T-cell (primary cell): ENCODE measurements around the gene HSD17B10. TPM values are rescaled to one million over a fixed set of nuclear protein-coding genes. Genes with fewer than 3 reads are reported as not detected.
A peak's percentile ranks its signal among the peaks of the same experiment; 100 is the strongest.

ENCODE experiments used
- ATAC-seq, 4 experiments: fragments of 200-7000 bp in 3 of 4; fragments of 150-1000 bp in 1 of 4; cut with Tn5 transposase; replicated peaks in 1 of 4; 1 replicate in 3 of 4; 2 replicates in 1 of 4; pipeline ENCODE4 v1.10.0; 2021; ENCODE audit warnings: moderate library complexity in 3 of 4, mild to moderate bottlenecking in 2 of 4, moderate number of reproducible peaks in 1 of 4
- CTCF ChIA-PET, 2 donors: fragments of 300-600 bp; sonication (Branson Sonifier 250); formaldehyde crosslinking; loops; one replicate each; lab custom pipeline; 2022; ENCODE audit warnings: antibody characterized with exemption in 2 of 2; lab: Charles Lee
- POLR2A ChIA-PET, 2 donors: fragments of 300-600 bp; sonication (Branson Sonifier 250); formaldehyde crosslinking; loops; one replicate each; lab custom pipeline; 2022; ENCODE audit warnings: antibody characterized with exemption in 2 of 2; lab: Charles Lee
- DNase-seq, 35 experiments: peaks; one replicate each; pipeline versions ENCODE4 v3.0.0 to v3.0.0-alpha.2; 2013 to 2023
- H3K27ac ChIP-seq: one replicate; pipeline ENCODE4 v1.5.1; 2013; ENCODE audit warnings: low read length
- H3K27me3 ChIP-seq, 2 experiments: replicated peaks in 1 of 2; 1 replicate in 1 of 2; 2 replicates in 1 of 2; pipeline versions ENCODE4 v1.6.1 to v1.7.0; 2013; ENCODE audit warnings: low read length in 1 of 2, mixed read lengths in 1 of 2; ENCODE audit not compliant: control insufficient read depth in 2 of 2, insufficient read depth in 2 of 2; ENCODE audit errors: extremely low read depth in 1 of 2
- H3K36me3 ChIP-seq, 2 donors: 1 replicate in 1 of 2; 2 replicates in 1 of 2; pipeline versions ENCODE4 v1.6.1 to v1.7.0; 2013; ENCODE audit warnings: low read length in 1 of 2; ENCODE audit not compliant: control insufficient read depth in 2 of 2, insufficient read depth in 1 of 2; ENCODE audit errors: extremely low read depth in 1 of 2
- H3K4me1 ChIP-seq, 2 experiments: 1 replicate in 1 of 2; 2 replicates in 1 of 2; pipeline versions ENCODE4 v1.6.1 to v1.7.0; 2013; ENCODE audit warnings: low read length in 2 of 2, mixed read lengths in 1 of 2; ENCODE audit not compliant: insufficient read depth in 2 of 2, control insufficient read depth in 1 of 2; ENCODE audit errors: extremely low read depth in 1 of 2
- H3K4me3 ChIP-seq, 2 donors: 1 replicate in 1 of 2; 2 replicates in 1 of 2; pipeline versions ENCODE4 v1.5.1 to v1.7.0; 2013; ENCODE audit warnings: mild to moderate bottlenecking in 2 of 2, low read length in 1 of 2, moderate library complexity in 1 of 2; ENCODE audit not compliant: control insufficient read depth in 1 of 2; ENCODE audit errors: extremely low read depth in 1 of 2
- H3K9me3 ChIP-seq: 2 replicates; pipeline ENCODE4 v1.7.0; 2013
- H3K27ac Mint-ChIP-seq, 2 donors: one replicate each; pipeline ENCODE4 v1.8.0; 2020 to 2021; ENCODE audit warnings: mild to moderate bottlenecking in 2 of 2, mixed read lengths in 2 of 2
- H3K27me3 Mint-ChIP-seq, 2 donors: one replicate each; pipeline ENCODE4 v1.8.0; 2021 to 2022; ENCODE audit warnings: mixed read lengths in 2 of 2
- H3K36me3 Mint-ChIP-seq: one replicate; pipeline ENCODE4 v1.8.0; 2021; ENCODE audit warnings: mixed read lengths
- H3K4me1 Mint-ChIP-seq, 3 donors: one replicate each; pipeline ENCODE4 v1.8.0; 2020 to 2022; ENCODE audit warnings: mixed read lengths in 3 of 3, mild to moderate bottlenecking in 1 of 3
- H3K4me3 Mint-ChIP-seq, 3 donors: one replicate each; pipeline ENCODE4 v1.8.0; 2020 to 2022; ENCODE audit warnings: mild to moderate bottlenecking in 3 of 3, mixed read lengths in 3 of 3, moderate library complexity in 3 of 3
- H3K9me3 Mint-ChIP-seq, 3 donors: one replicate each; pipeline ENCODE4 v1.8.0; 2020 to 2022; ENCODE audit warnings: mixed read lengths in 3 of 3
- WGBS: methylation state at CpG from one replicate; pipeline ENCODE4 v1.1.5; 2013; ENCODE audit warnings: missing lambda C conversion rate; ENCODE audit not compliant: insufficient coverage; 5-methylcytosine and 5-hydroxymethylcytosine counted together
- total RNA-seq, 35 experiments: library from RNA in 6 of 35; stranded (reverse) in 6 of 35; fragments of 120-200 nt in 1 of 35; gene quantifications; one replicate each; pipeline versions ENCODE4 v1.2.1 to v1.2.4 and lab custom pipeline; 2013 to 2026

HSD17B10 gene
- total RNA-seq (10 to 100 TPM; 36.6 to 60.0 (median 43.3) TPM), total RNA-seq (lab: John Stamatoyannopoulos, UW) (19.3 to 119 (median 28.5) reads per million in 29 experiments)
- total RNA-seq (2013) = 51.0 TPM

DNA sequence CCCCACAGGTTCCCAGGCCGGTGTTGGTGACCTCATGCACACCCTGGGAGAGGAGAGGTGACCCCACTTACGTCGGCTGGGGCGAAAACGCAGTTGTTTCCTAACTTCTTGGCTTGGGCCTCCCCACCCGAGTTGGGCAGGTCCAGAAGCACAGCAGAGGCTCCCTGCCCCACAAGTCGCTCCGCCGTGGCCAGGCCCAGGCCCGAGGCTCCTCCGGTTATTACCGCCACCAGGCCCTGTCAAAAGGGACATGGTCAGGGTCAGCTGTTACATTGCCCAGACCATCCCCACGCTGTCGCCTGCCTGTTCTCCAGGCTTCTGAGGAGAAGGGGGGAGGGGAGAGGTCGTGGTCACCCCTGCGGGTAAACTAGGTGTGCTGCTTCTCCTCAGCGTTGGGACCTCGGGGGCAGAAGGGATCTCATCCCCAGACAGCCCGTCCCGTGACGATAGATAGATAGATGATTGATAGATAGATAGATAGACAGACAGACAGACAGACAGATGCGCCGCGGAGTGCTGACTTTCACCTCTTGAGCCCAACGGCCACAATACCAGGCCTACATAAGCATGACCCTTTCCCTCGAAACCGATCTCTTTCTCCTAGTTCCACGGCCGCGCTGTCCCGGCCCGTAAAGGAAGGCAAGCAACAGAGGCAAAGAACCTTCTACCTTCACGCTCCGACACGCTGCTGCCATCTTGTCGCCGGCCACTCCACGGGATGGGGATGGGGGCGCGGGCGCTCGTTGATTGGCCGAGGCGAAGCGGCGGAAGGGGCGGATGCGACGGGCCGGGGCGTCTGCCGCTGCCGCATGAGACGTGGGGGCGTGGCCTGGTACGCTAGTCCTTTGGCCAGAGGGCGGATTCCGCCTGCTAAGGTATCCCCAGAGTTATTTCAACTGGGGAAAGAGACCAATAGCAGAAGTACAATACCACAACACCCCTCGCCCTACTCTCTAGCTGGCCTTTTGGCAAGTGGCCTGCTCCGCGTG, at the start of gene HSD17B10:
Gene HSD17B10, minus strand, starts transcription at position 720 of the 989 bp plus-strand sequence. Its CDS starts 25 bp downstream, at position 695.
- peak within 1 kb of the TSS; percentile 93 to 95 (median 95) for H3K4me3 Mint-ChIP-seq
- no peaks in the 10 kb centered on the region for H3K9me3 Mint-ChIP-seq
- H3K27ac ChIP-seq = peak within 1 kb of the TSS; percentile 70
- H3K9me3 ChIP-seq = no peaks in the 10 kb centered on the region
- DNase-seq (peak; percentile 62 to 89 (median 80)), ATAC-seq (peak; percentile 97 to 99 (median 98))
- H3K27me3 Mint-ChIP-seq = peaks cover 0 to 10% of the 10 kb centered on the region in 2 donors
- peak within 1 kb of the TSS; percentile 90 to 94 for H3K27ac Mint-ChIP-seq
- peaks cover 20 to 24% (median 24%) of the 10 kb centered on the region in 3 donors for H3K4me1 Mint-ChIP-seq
- peaks cover 14% of the 10 kb centered on the region for H3K36me3 Mint-ChIP-seq
- POLR2A ChIA-PET = interaction anchor here (0.7 to 0.8 kb wide), 4 partner anchors 11 to 435 kb away, joined by 3 to 4 read pairs (median 4); partner anchors contain the start of genes RIBC1 (in 2 of the 2) and SMC1A (in 2 of the 2)
- H3K4me1 ChIP-seq = peaks cover 4 to 14% of the 10 kb centered on the region in 2 experiments
- H3K27me3 ChIP-seq = no peaks in the 10 kb centered on the region
- CTCF ChIA-PET = no interaction called here
- peaks cover 0 to 21% of the 10 kb centered on the region in 2 donors for H3K36me3 ChIP-seq
- H3K4me3 ChIP-seq = peak within 1 kb of the TSS; percentile 66 to 80
- WGBS = 9% methylated on average over 26 of the region's 61 CpGs

DNA sequence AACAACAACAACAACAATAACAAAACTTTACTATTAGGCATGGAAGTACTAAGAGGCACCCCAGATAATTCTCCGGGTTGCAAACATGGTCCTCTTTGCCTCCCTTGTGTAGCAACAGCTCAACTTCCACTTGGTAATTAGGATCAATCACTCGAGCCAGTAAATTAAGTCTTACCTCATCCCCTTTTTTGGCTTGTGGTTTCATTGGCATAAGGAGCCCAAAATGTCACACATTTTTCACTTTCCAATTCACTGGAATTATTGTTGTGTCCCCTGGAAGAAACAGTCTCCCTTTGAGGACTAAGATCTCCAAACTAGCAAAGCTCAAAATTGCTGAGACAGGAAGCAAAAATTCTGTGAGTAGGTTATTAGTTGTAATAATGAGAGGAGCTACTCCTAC, 49.2 kb upstream of the HSD17B10 start:
- Mint-ChIP-seq H3K4me3 (no peak overlapping the region), H3K27me3 (peaks cover 0 to 39% of the 10 kb centered on the region in 2 donors), H3K9me3 (no peaks in the 10 kb centered on the region), H3K4me1 (peaks cover 0 to 7% (median 0%) of the 10 kb centered on the region in 3 donors), H3K27ac (no peak overlapping the region), H3K36me3 (no peaks in the 10 kb centered on the region)
- WGBS = 100% methylated on average over 1 of the region's 2 CpGs
- Histone ChIP-seq H3K27me3 (peaks cover 0 to 9% of the 10 kb centered on the region in 2 experiments), H3K4me3 (no peak overlapping the region), H3K27ac (no peak overlapping the region), H3K36me3 (no peaks in the 10 kb centered on the region), H3K4me1 (peaks cover 0 to 3% of the 10 kb centered on the region in 2 experiments), H3K9me3 (no peaks in the 10 kb centered on the region)
- DNase-seq (no peak), ATAC-seq (no peak)
- ChIA-PET POLR2A (no interaction called here), CTCF (interaction anchor here in 1 of 2 donors (2.4 kb wide), 1 partner anchor 166 kb away, joined by 16 read pairs; no protein-coding TSS in a partner anchor)

DNA sequence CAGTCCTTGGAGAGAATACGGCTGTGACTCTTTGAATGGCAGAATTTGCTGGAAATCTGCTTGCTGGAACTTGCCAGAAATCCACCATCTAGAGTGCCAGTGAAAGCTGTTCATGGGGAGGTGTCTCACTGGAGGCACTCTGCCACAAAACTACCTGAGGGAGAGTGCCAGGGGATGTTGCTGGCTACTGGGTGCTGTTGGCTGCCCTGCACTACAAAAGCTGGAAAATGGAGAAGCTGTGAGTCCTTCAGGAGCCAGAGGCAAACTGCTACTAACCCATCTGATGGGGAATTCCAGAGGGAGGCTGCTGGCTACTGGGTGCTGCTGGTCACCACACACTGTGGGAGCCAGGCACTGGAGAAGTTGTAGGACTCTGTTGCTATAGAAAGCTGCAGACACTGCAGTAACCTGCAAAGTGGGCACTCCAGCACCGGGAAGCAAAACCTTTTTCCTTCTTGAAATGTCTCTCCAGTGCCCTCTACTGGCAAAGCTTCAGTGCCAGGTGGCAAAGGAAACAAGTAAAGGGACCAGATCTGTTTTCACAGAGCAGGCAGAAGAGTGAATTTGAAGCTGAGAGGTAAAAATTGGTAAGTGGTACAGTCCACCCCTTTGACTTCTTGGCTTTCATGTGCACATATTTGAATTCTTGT, 47.8 kb upstream of the HSD17B10 start:
- Histone ChIP-seq H3K4me1 (peaks cover 0 to 3% of the 10 kb centered on the region in 2 experiments), H3K4me3 (no peak overlapping the region), H3K27ac (no peak overlapping the region), H3K9me3 (no peaks in the 10 kb centered on the region), H3K27me3 (peaks cover 0 to 9% of the 10 kb centered on the region in 2 experiments), H3K36me3 (no peaks in the 10 kb centered on the region)
- Mint-ChIP-seq H3K4me1 (peaks cover 0 to 7% (median 0%) of the 10 kb centered on the region in 3 donors), H3K27me3 (peaks cover 0 to 40% of the 10 kb centered on the region in 2 donors), H3K9me3 (no peaks in the 10 kb centered on the region), H3K27ac (no peak overlapping the region), H3K36me3 (no peaks in the 10 kb centered on the region), H3K4me3 (no peak overlapping the region)
- CTCF ChIA-PET = interaction anchor here (0.6 to 2.4 kb wide), 10 partner anchors 12 to 1160 kb away, joined by 3 to 16 read pairs (median 4); no protein-coding TSS in a partner anchor
- peak in 3 of 4 experiments; percentile 30 to 37 (median 35) for ATAC-seq
- peak in 33 of 35 experiments; percentile 2 to 68 (median 27) for DNase-seq
- POLR2A ChIA-PET = no interaction called here
- 100% methylated on average over 1 of the region's 2 CpGs for WGBS

DNA sequence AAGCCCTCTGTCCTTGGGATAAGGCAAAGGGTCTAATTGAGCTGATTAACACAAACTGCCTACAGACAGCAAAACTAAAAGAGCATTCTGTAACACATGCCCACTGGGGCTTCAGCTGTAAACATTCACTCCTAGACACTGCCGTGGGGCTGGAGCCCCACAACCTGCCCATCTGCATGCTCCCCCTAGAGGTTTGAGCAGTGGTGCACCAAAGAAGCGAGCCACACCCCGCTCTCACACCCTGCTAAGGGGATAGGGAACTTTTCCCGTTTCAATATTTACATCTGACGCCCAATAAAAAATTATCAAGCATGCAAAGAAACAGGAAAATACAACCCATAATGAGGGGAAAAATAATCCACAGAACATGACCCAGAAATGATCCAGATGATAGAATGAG, 46.9 kb upstream of the HSD17B10 start:
- Mint-ChIP-seq H3K4me3 (no peak overlapping the region), H3K27me3 (peaks cover 2 to 40% of the 10 kb centered on the region in 2 donors), H3K9me3 (no peaks in the 10 kb centered on the region), H3K27ac (no peak overlapping the region), H3K4me1 (peaks cover 0 to 7% (median 0%) of the 10 kb centered on the region in 3 donors), H3K36me3 (no peaks in the 10 kb centered on the region)
- no CpG with 5 or more reads among the region's 5 CpGs for WGBS
- ChIA-PET POLR2A (no interaction called here), CTCF (interaction anchor here (1.4 to 2.4 kb wide), 3 partner anchors 163 to 168 kb away, joined by 4 to 16 read pairs (median 6); no protein-coding TSS in a partner anchor)
- peak in 7 of 35 experiments; percentile 1 to 6 (median 3) for DNase-seq
- Histone ChIP-seq H3K27me3 (peaks cover 0 to 9% of the 10 kb centered on the region in 2 experiments), H3K4me1 (peaks cover 0 to 3% of the 10 kb centered on the region in 2 experiments), H3K4me3 (no peak overlapping the region), H3K27ac (no peak overlapping the region), H3K36me3 (no peaks in the 10 kb centered on the region), H3K9me3 (no peaks in the 10 kb centered on the region)
- ATAC-seq = no peak

DNA sequence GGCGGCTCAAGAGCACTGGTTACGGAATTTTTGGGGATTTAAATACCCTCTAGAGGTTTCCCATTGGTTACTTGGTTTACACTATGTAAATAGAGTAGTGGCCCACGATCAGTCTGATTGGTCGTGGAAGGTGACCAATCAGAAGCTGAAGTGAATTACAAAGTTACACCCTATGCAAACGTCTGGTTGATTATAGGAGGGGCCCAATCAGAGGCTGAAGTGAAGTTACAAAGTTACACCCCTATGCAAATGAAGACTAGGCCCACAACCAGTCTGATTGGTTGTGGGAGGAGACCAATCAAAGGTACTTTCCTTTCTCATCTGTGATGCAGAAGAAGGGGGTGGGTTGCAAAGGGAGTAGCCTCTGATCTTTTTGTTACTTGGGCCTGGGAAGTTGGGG, 45.1 kb upstream of the HSD17B10 start:
- ChIA-PET CTCF (no interaction called here), POLR2A (no interaction called here)
- Histone ChIP-seq H3K9me3 (no peaks in the 10 kb centered on the region), H3K36me3 (no peaks in the 10 kb centered on the region), H3K4me3 (no peak overlapping the region), H3K27ac (no peak overlapping the region), H3K27me3 (peaks cover 0 to 9% of the 10 kb centered on the region in 2 experiments), H3K4me1 (peaks cover 0 to 3% of the 10 kb centered on the region in 2 experiments)
- Mint-ChIP-seq H3K36me3 (no peaks in the 10 kb centered on the region), H3K4me1 (peaks cover 0 to 7% (median 0%) of the 10 kb centered on the region in 3 donors), H3K4me3 (no peak overlapping the region), H3K9me3 (no peaks in the 10 kb centered on the region), H3K27me3 (peaks cover 2 to 37% of the 10 kb centered on the region in 2 donors), H3K27ac (no peak overlapping the region)
- ATAC-seq = no peak
- DNase-seq = no peak
- no CpG with 5 or more reads among the region's 5 CpGs for WGBS

DNA sequence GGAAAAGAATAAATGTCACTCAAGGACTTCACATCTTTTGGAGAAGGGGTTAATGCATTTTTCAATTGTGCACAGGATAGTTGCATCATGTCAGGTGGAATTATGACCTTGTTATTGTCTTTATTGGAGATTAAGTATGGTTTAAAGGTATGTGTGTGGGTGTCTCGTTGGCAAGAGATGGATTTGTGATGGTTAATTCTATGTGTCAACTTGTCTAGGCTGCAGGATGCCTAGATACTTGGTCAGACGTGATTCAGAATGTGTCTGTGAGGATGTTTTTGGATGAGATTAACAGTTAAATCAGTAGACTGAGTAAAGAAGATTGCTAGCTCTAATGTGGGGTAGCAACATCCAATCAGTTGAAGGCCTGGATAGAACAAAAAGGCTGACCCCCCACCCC, 42.2 kb upstream of the HSD17B10 start:
- ATAC-seq = no peak
- no peaks in the 10 kb centered on the region for H3K36me3 Mint-ChIP-seq
- Histone ChIP-seq H3K4me1 (no peaks in the 10 kb centered on the region), H3K36me3 (no peaks in the 10 kb centered on the region), H3K9me3 (no peaks in the 10 kb centered on the region), H3K4me3 (no peak overlapping the region), H3K27me3 (peaks cover 0 to 9% of the 10 kb centered on the region in 2 experiments), H3K27ac (no peak overlapping the region)
- no peaks in the 10 kb centered on the region for H3K9me3 Mint-ChIP-seq
- H3K4me1 Mint-ChIP-seq = no peaks in the 10 kb centered on the region
- H3K27ac Mint-ChIP-seq = no peak overlapping the region
- ChIA-PET CTCF (no interaction called here), POLR2A (no interaction called here)
- WGBS = no CpG with 5 or more reads among the region's 2 CpGs
- DNase-seq = no peak
- H3K27me3 Mint-ChIP-seq = peaks cover 8 to 40% of the 10 kb centered on the region in 2 donors
- H3K4me3 Mint-ChIP-seq = no peak overlapping the region
